Measurements from ENCODE around the gene KRTAP6-1. TPM values are rescaled to one million over a fixed set of nuclear protein-coding genes. Genes with fewer than 3 reads are reported as not detected.

KRTAP6-1 gene
- not detected for total RNA-seq

- TF ChIP-seq, protein P1, sequence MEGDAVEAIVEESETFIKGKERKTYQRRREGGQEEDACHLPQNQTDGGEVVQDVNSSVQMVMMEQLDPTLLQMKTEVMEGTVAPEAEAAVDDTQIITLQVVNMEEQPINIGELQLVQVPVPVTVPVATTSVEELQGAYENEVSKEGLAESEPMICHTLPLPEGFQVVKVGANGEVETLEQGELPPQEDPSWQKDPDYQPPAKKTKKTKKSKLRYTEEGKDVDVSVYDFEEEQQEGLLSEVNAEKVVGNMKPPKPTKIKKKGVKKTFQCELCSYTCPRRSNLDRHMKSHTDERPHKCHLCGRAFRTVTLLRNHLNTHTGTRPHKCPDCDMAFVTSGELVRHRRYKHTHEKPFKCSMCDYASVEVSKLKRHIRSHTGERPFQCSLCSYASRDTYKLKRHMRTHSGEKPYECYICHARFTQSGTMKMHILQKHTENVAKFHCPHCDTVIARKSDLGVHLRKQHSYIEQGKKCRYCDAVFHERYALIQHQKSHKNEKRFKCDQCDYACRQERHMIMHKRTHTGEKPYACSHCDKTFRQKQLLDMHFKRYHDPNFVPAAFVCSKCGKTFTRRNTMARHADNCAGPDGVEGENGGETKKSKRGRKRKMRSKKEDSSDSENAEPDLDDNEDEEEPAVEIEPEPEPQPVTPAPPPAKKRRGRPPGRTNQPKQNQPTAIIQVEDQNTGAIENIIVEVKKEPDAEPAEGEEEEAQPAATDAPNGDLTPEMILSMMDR (IDR thresholded peaks at IDR 0.05; ENCODE audit: low read depth), result no peak
These were observed at the start of gene KRTAP6-1 for GRCh38 chr21:30613836-30614235. TSS of gene KRTAP6-1 (minus strand) at chr21:30613930. CDS start at chr21:30613904, 26 bp downstream.

DNA sequence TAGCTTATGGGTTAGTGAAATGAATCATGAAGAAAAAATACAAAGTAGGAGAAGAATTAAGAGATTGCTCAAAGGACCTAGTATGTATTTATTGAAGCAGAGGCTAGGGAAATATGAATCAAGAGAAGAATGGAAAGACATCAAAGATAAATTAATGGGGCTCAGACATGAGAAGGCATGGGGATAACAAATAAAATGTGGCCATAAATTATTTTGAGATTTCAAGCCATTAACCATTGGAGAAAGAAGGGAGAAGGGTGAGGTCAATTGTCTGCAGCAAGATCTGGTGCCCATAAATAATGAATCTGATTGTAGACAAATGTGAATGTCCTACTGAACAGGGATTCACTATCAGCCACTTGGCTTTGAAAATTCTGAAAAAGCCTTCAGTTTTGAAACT lies 39.2 kb upstream of the KRTAP6-1 start:
- TF ChIP-seq, protein P1 (IDR thresholded peaks at IDR 0.05; ENCODE audit: low read depth), result no peak

GRCh38 chr21:30646904-30647414 lies 33.2 kb upstream of the KRTAP6-1 start:
- TF ChIP-seq, protein P1 (IDR thresholded peaks at IDR 0.05; ENCODE audit: low read depth), result no peak

- TF ChIP-seq, protein P1 (IDR thresholded peaks at IDR 0.05; ENCODE audit: low read depth), result no peak
These were observed 28.8 kb upstream of the KRTAP6-1 start, which contains the start of gene KRTAP20-3 for GRCh38 chr21:30642564-30642963. TSS of gene KRTAP20-3 (plus strand) at chr21:30642864.

DNA sequence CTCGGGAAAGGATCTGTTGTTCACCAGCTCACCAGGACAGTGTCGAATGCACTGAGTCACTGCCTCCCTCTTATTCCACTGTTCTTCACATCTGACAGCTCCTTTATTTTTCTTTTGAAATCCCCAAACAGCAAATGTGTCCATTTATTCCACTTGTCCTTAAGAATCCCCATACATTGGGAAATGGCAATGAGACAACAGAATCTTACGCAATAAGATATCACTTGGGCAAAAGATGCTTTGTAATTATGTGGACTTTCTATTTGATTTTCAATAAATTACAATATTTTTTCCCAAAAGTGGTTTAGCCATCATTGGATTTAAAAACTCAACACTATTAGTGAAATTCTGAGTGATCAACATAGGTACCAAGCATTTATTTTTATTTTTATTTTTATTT lies 25.0 kb upstream of the KRTAP6-1 start:
- TF ChIP-seq, protein P1 (IDR thresholded peaks at IDR 0.05; ENCODE audit: low read depth), result no peak

GRCh38 chr21:30634906-30635305 lies 21.2 kb upstream of the KRTAP6-1 start, which contains the start of gene KRTAP20-2:
TSS of gene KRTAP20-2 (plus strand) at chr21:30635206. CDS start at chr21:30635264, 58 bp downstream.
- TF ChIP-seq, protein P1 (IDR thresholded peaks at IDR 0.05; ENCODE audit: low read depth), result no peak

DNA sequence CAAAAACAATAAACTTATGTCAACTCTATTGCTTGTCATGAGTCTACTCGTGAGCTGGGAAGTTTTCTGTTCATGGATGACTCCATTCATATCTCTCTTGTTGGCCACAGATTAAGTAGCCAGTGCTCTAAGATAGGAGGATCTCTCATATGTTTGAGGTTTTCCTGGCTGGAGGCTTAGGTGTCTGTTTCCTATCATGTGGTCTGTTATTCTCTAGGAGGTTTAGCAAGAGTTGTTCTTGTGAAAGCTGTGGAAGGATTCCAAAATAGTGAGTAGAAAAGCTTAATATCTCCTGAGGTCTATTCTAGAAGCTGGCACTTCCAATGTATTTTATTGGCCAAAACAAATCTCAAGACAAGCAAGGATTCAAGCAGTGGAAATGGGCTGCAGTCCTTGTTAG lies 15.5 kb upstream of the KRTAP6-1 start:
- TF ChIP-seq, protein P1 (IDR thresholded peaks at IDR 0.05; ENCODE audit: low read depth), result no peak
